GM12801 (cell line): ENCODE results near the gene TAF5L.

ENCODE experiments used
- TF ChIP-seq, protein P1 (sequence below): IDR thresholded peaks from one replicate; pipeline ENCODE4 v1.5.1; 2011; ENCODE audit warnings: control low read depth; ENCODE audit not compliant: insufficient read length; ENCODE audit errors: extremely low read depth

Gene TAF5L

DNA sequence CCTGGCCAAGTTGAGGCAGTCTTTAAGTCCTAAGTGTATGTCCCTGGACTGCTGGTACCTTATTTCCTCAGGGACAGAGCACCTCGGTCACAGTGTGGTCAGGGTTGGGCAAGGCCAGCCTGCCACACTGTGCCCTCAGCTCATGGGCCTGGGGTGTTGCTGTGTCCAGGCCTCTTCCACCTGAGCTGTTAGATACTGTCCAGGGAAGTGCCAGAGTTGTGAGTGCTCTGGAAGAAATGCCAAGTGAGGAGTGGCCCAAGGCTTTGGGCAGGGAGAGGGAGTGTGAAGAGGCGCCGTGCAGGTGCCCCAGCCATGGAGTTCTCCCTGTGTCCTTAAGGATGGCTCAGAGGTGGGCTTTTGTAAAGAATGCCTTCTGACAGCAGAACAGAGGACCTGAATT lies 15.4 kb upstream of the TAF5L start:
- TF ChIP-seq, protein P1, sequence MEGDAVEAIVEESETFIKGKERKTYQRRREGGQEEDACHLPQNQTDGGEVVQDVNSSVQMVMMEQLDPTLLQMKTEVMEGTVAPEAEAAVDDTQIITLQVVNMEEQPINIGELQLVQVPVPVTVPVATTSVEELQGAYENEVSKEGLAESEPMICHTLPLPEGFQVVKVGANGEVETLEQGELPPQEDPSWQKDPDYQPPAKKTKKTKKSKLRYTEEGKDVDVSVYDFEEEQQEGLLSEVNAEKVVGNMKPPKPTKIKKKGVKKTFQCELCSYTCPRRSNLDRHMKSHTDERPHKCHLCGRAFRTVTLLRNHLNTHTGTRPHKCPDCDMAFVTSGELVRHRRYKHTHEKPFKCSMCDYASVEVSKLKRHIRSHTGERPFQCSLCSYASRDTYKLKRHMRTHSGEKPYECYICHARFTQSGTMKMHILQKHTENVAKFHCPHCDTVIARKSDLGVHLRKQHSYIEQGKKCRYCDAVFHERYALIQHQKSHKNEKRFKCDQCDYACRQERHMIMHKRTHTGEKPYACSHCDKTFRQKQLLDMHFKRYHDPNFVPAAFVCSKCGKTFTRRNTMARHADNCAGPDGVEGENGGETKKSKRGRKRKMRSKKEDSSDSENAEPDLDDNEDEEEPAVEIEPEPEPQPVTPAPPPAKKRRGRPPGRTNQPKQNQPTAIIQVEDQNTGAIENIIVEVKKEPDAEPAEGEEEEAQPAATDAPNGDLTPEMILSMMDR, result no peak

DNA sequence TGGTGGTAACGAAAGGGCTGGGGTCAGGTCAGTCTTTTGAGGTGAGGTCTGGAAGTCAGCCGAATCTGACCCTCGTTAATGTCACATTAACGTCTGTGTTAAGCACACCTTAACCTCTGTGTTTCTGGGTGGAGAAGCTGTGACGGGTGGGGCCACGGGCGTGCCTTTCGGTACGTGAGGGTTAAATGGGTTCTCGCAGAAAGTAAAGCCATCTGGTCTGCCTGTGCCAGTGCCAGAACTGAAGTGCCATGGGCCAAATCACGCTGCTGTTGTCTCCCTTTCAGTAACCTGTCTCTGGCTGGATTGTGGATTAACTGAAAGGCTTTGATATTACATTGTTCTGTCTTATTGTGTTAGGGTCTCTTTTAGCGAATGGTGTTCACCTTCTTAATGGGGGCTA lies 14.5 kb upstream of the TAF5L start:
- TF ChIP-seq, protein P1, result no peak

DNA sequence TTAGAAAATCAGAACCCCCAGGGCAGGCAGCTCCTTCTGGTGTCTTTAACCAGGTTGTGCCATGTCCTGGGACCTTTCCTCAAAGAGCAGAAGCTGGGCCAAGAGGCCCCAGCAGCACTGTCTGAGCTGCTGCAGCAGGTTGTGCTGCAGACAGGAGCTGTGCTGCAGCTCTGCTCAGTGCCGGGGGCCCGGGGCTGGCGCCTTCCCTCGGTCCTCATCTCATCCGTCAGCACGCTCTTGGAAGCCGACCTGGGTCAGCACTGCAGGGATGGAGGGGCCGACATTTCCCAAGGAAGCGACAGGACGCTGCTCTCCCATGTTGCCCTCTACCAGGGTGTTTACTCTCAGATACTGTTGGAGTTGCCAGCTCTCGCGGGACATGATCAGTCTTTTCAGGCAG lies 11.8 kb upstream of the TAF5L start:
- TF ChIP-seq, protein P1, result no peak

DNA sequence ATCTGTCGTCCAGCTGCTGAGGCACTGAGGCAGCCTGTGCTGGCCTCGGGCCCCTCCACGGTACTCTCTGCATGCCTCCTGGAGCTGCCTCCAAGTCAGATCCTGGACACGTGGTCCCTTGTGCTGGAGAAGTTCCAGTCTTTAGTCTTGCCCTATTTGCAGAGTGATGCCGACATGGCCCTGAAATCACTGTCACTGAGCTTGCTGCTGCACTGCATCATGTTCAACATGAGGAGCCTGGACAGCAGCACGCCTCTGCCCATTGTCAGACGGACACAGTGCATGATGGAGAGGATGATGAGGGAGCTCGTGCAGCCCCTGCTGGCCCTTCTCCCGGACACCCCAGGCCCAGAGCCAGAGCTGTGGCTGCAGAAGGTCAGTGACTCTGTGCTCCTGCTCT lies 10.1 kb upstream of the TAF5L start:
- TF ChIP-seq, protein P1, result no peak

DNA sequence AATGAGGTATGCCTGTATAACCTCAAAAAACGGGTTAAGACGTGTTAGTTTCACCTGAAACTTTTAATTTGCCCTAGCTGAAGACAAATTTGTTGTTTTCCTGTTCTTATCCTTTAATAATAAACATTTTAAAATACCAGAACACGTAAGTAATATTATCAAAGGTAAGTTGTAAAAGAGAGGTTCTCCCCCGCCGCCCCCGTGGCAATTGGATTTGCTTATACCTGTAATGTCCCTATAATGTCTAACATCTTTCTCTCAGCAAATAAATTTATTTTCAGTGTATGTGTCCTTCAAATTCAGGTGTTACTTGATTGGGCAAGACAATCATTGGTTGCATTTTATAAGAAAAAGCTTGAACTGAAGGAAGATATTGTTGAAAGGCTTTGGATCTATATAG lies 6.0 kb upstream of the TAF5L start:
- TF ChIP-seq, protein P1, result no peak

DNA sequence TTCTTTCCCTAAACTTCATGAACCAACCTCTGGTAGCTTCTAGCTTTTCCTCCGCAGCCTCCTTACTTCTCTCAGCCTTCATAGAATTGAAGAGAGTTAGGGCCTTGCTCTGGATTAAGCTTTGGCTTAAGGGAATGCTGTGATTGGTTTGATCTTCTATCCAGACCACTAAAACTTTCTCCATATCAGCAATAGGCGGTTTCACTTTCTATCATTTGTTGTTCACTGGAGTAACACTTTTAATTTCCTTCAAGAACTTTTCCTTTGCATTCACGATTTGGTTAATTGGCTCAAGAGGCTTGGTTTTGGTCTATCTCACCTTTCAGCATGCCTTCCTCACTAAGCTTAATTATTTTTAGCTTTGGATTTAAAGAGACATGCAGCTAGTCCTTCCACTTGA lies 5.2 kb upstream of the TAF5L start:
- TF ChIP-seq, protein P1, result no peak

DNA sequence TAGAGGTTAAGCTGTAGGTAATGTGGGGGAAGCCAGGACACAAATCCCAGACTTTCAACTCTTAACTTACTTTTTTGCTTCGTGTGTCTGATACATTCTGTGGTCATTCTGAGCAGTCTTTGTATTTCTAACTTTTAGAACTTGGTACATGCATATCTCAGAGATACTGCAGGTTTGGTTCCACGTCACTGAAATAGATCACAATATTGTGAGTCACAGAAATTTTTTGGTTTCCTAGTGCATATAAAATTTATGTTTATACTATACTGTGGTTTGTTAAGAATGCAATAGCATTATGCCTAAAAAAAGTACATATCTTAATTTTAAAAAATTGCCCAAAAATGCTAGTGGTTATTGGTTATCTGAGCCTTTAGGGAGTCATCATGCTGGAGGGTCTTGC lies 3.3 kb upstream of the TAF5L start:
- TF ChIP-seq, protein P1, result no peak

DNA sequence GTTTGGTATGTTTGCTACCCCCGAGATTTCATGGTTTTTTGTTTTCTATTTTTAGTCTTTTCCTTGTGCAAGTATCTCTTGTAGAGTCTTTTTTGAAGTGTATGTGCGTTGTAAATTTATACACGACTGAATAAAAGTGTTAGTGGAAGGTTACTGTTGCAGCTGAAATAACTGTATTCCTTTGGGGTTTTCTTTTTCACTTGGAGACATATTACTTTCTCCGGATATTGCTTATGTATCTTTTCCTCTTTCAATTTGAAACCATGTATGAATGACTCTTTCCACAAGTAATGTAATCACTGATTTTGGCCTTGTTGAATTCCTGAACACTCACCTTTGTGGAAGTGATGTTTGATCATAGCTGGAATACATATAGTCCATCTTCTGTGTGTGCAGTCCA lies 1.1 kb upstream of the TAF5L start:
- TF ChIP-seq, protein P1, result no peak
